GM23338 (cell line): ENCODE measurements around the gene CTDSP1. TPM values are rescaled to one million over a fixed set of nuclear protein-coding genes. Genes with fewer than 3 reads are reported as not detected.

Source experiments
- ZNF462 ChIP-seq: fragments of 250-450 bp; sonication (Bioruptor Pico); IDR thresholded peaks from 2 replicates; pipeline ENCODE4 v1.5.0; 2020; ENCODE audit warnings: mild to moderate bottlenecking, moderate library complexity
- microRNA counts: library from miRNA; unstranded; fragments of <30 nt; microRNA quantifications from one replicate; lab custom pipeline; 2017
- microRNA-seq: library from miRNA; unstranded; fragments of <30 nt; microRNA quantifications from one replicate; pipeline ENCODE4, GENCODE V29; 2017
- polyA plus RNA-seq: library from polyadenylated mRNA; unstranded; fragments of >200 nt; fragmentation: Nextera tagmentation; extraction: Ambion mirVana; gene quantifications from 2 replicates; pipeline ENCODE4 v1.2.1, GENCODE V29; 2016
- small RNA-seq: library from RNA; depleted of rRNA; stranded (forward); fragments of <200 nt; gene quantifications from one replicate; pipeline ENCODE3, GENCODE V24; 2014; ENCODE audit warnings: low replicate concordance
- total RNA-seq: library from RNA; depleted of rRNA; stranded (reverse); fragments of >200 nt; shearing (Covaris generic); gene quantifications from 2 replicates; pipeline ENCODE4 v1.2.3, GENCODE V29; 2014; rRNA removed

The CTDSP1 gene
- total and polyA plus RNA-seq, 2 experiments from 2014 or later: 6.7 to 21.8 TPM

- TF ChIP-seq ZNF462: no peak
Observed at GRCh38 chr2:218452079-218452478, 52.4 kb downstream of the CTDSP1 start (continued).

MicroRNAs encoded within 50 kb of the gene (microRNA counts, 767-probe panel; counts per million panel counts)
- microRNA hsa-miR-26b-5p (lab: Ali Mortazavi, UCI): not detected

Small RNA genes lying within 50 kb of the gene (microRNA-seq; reads per million reads assigned to microRNA genes)
- gene MIR26B: 731 reads per million, percentile 90 among the genes with 10 or more reads in this experiment

Small RNA genes lying within 50 kb of the gene (small RNA-seq; reads per million reads assigned to genes)
- 13.1 reads per million, percentile 97 among the genes with 10 or more reads in this experiment for gene MIR26B

Other genes starting within 250 kb of the CTDSP1 start
- not detected in 2 replicates for gene CXCR1, start 232.9 kb upstream of the CTDSP1 start, total RNA-seq
- not detected in 2 replicates for gene CXCR1, start 232.9 kb upstream of the CTDSP1 start, polyA plus RNA-seq
- gene ARPC2, start 182.7 kb upstream of the CTDSP1 start, total RNA-seq: 195 and 217 TPM in 2 replicates
- gene ARPC2, start 182.7 kb upstream of the CTDSP1 start, polyA plus RNA-seq: 242 and 271 TPM in 2 replicates
- gene GPBAR1, start 138.9 kb upstream of the CTDSP1 start, total RNA-seq: 1.6 TPM in 1 of 2 replicates, not detected in the other
- 0.37 and 0.44 TPM in 2 replicates for gene GPBAR1, start 138.9 kb upstream of the CTDSP1 start, polyA plus RNA-seq
- 157 and 203 TPM in 2 replicates for gene AAMP, start 129.7 kb upstream of the CTDSP1 start, total RNA-seq
- gene AAMP, start 129.7 kb upstream of the CTDSP1 start, polyA plus RNA-seq: 77.8 and 90.8 TPM in 2 replicates
- 28.2 and 36.0 TPM in 2 replicates for gene PNKD, start 129.3 kb upstream of the CTDSP1 start, total RNA-seq
- gene PNKD, start 129.3 kb upstream of the CTDSP1 start, polyA plus RNA-seq: 77.7 and 83.3 TPM in 2 replicates
- 16.5 and 20.8 TPM in 2 replicates for gene TMBIM1, start 107.4 kb upstream of the CTDSP1 start, total RNA-seq
- 9.5 and 12.0 TPM in 2 replicates for gene TMBIM1, start 107.4 kb upstream of the CTDSP1 start, polyA plus RNA-seq
- gene CATIP, start 43.0 kb upstream of the CTDSP1 start, total RNA-seq: not detected in 2 replicates
- gene CATIP, start 43.0 kb upstream of the CTDSP1 start, polyA plus RNA-seq: 0.15 and 0.23 TPM in 2 replicates
- 0.89 TPM in 1 of 2 replicates, not detected in the other for gene SLC11A1, start 17.6 kb upstream of the CTDSP1 start, total RNA-seq
- gene SLC11A1, start 17.6 kb upstream of the CTDSP1 start, polyA plus RNA-seq: 0.16 and 0.31 TPM in 2 replicates
- gene VIL1, start 19.3 kb downstream of the CTDSP1 start, total RNA-seq: 5.9 and 9.2 TPM in 2 replicates
- 2.3 and 3.5 TPM in 2 replicates for gene VIL1, start 19.3 kb downstream of the CTDSP1 start, polyA plus RNA-seq
- gene USP37, start 168.5 kb downstream of the CTDSP1 start, total RNA-seq: 18.7 and 21.0 TPM in 2 replicates
- 7.4 and 8.2 TPM in 2 replicates for gene USP37, start 168.5 kb downstream of the CTDSP1 start, polyA plus RNA-seq
- gene CNOT9, start 169.0 kb downstream of the CTDSP1 start, total RNA-seq: 93.9 and 132 TPM in 2 replicates
- 51.8 and 55.3 TPM in 2 replicates for gene CNOT9, start 169.0 kb downstream of the CTDSP1 start, polyA plus RNA-seq
- 0.80 TPM in 1 of 2 replicates, not detected in the other for gene PLCD4, start 208.0 kb downstream of the CTDSP1 start, total RNA-seq
- gene PLCD4, start 208.0 kb downstream of the CTDSP1 start, polyA plus RNA-seq: 1.3 and 1.7 TPM in 2 replicates